ENCODE data around the gene TRIM41. TPM values are rescaled to one million over a fixed set of nuclear protein-coding genes. Genes with fewer than 3 reads are reported as not detected.
A peak's percentile ranks its signal among the peaks of the same experiment; 100 is the strongest.

The TRIM41 gene
- total RNA-seq, 2 experiments from 2014 or later, result 27.0 to 30.7 TPM

- Mint-ChIP-seq H3K27me3 (no peaks in the 10 kb centered on the region), H3K36me3 (ENCODE audit: low read depth) (peaks cover 73% of the 10 kb centered on the region), H3K4me1 (peaks cover 31% of the 10 kb centered on the region), H3K27ac (peak overlapping the region; percentile 6), H3K9me3 (ENCODE audit: low read depth) (no peaks in the 10 kb centered on the region), H3K4me3 (no peak overlapping the region)
- ATAC-seq (no peak), DNase-seq (no peak)
- ChIA-PET POLR2A (no interaction called here), CTCF (no interaction called here)
- intact Hi-C loops (cut with DNase I, micrococcal nuclease), result no loop called here
These were observed 10.8 kb downstream of the TRIM41 start for GRCh38 chr5:181233801-181234454.

- DNase-seq (no peak), ATAC-seq (no peak)
- intact Hi-C loops (cut with DNase I, micrococcal nuclease), result no loop called here
- Mint-ChIP-seq H3K27me3 (no peaks in the 10 kb centered on the region), H3K27ac (peak overlapping the region; percentile 53), H3K4me3 (no peak overlapping the region), H3K4me1 (peaks cover 31% of the 10 kb centered on the region), H3K9me3 (ENCODE audit: low read depth) (no peaks in the 10 kb centered on the region), H3K36me3 (ENCODE audit: low read depth) (peaks cover 74% of the 10 kb centered on the region)
- POLR2A ChIA-PET, result interaction anchor here (1.0 kb wide), 1 partner anchor 27 kb away, joined by 6 read pairs; no protein-coding TSS in a partner anchor
- CTCF ChIA-PET, result interaction anchor here (0.9 kb wide), 1 partner anchor 62 kb away, joined by 3 read pairs; no protein-coding TSS in a partner anchor
These were observed 11.6 kb downstream of the TRIM41 start for GRCh38 chr5:181234455-181235306.

- Mint-ChIP-seq H3K4me3 (no peak overlapping the region), H3K4me1 (peaks cover 30% of the 10 kb centered on the region), H3K9me3 (ENCODE audit: low read depth) (no peaks in the 10 kb centered on the region), H3K36me3 (ENCODE audit: low read depth) (peaks cover 78% of the 10 kb centered on the region), H3K27ac (peak overlapping the region; percentile 53), H3K27me3 (no peaks in the 10 kb centered on the region)
- intact Hi-C loops (cut with DNase I, micrococcal nuclease), result no loop called here
- ATAC-seq (peak; percentile 4), DNase-seq (no peak)
- ChIA-PET CTCF (interaction anchor here (0.9 kb wide), 1 partner anchor 62 kb away, joined by 3 read pairs; no protein-coding TSS in a partner anchor), POLR2A (interaction anchor here (0.8 to 1.0 kb wide), 2 partner anchors 9 to 26 kb away, joined by 4 to 6 read pairs; partner anchors contain the start of gene RACK1)
These were observed 12.2 kb downstream of the TRIM41 start for GRCh38 chr5:181235323-181235688.

GRCh38 chr5:181235689-181236366 lies 12.7 kb downstream of the TRIM41 start:
- no peaks in the 10 kb centered on the region for H3K27me3 Mint-ChIP-seq
- H3K9me3 Mint-ChIP-seq (ENCODE audit: low read depth), result no peaks in the 10 kb centered on the region
- H3K4me1 Mint-ChIP-seq, result peaks cover 29% of the 10 kb centered on the region
- no peak for DNase-seq
- peak overlapping the region; percentile 53 for H3K27ac Mint-ChIP-seq
- CTCF ChIA-PET, result interaction anchor here (0.9 kb wide), 1 partner anchor 63 kb away, joined by 3 read pairs; no protein-coding TSS in a partner anchor
- POLR2A ChIA-PET, result interaction anchor here (0.8 to 1.0 kb wide), 2 partner anchors 8 to 26 kb away, joined by 4 to 6 read pairs; partner anchors contain the start of gene RACK1
- H3K4me3 Mint-ChIP-seq, result no peak overlapping the region
- intact Hi-C loops (cut with DNase I, micrococcal nuclease), result no loop called here
- peak; percentile 14 for ATAC-seq
- H3K36me3 Mint-ChIP-seq (ENCODE audit: low read depth), result peaks cover 79% of the 10 kb centered on the region

GRCh38 chr5:181236471-181236870 lies 13.4 kb downstream of the TRIM41 start:
- Mint-ChIP-seq H3K4me1 (peaks cover 31% of the 10 kb centered on the region), H3K36me3 (ENCODE audit: low read depth) (peaks cover 84% of the 10 kb centered on the region), H3K4me3 (no peak overlapping the region), H3K27ac (peak overlapping the region; percentile 53), H3K27me3 (no peaks in the 10 kb centered on the region), H3K9me3 (ENCODE audit: low read depth) (no peaks in the 10 kb centered on the region)
- POLR2A ChIA-PET, result no interaction called here
- intact Hi-C loops (cut with DNase I, micrococcal nuclease), result no loop called here
- CTCF ChIA-PET, result no interaction called here
- DNase-seq (no peak), ATAC-seq (no peak)

GRCh38 chr5:181236954-181237641 lies 14.0 kb downstream of the TRIM41 start:
- CTCF ChIA-PET, result no interaction called here
- ATAC-seq, result no peak
- no peak overlapping the region for H3K4me3 Mint-ChIP-seq
- H3K9me3 Mint-ChIP-seq (ENCODE audit: low read depth), result no peaks in the 10 kb centered on the region
- H3K27me3 Mint-ChIP-seq, result no peaks in the 10 kb centered on the region
- peaks cover 87% of the 10 kb centered on the region for H3K36me3 Mint-ChIP-seq (ENCODE audit: low read depth)
- DNase-seq, result no peak
- H3K27ac Mint-ChIP-seq, result peak overlapping the region; percentile 20
- POLR2A ChIA-PET, result no interaction called here
- intact Hi-C loops (cut with DNase I, micrococcal nuclease), result no loop called here
- H3K4me1 Mint-ChIP-seq, result peaks cover 37% of the 10 kb centered on the region

- Mint-ChIP-seq H3K4me1 (peaks cover 39% of the 10 kb centered on the region), H3K36me3 (ENCODE audit: low read depth) (peaks cover 91% of the 10 kb centered on the region), H3K27me3 (no peaks in the 10 kb centered on the region), H3K4me3 (no peak overlapping the region), H3K27ac (peak overlapping the region; percentile 52), H3K9me3 (ENCODE audit: low read depth) (no peaks in the 10 kb centered on the region)
- ATAC-seq, result no peak
- ChIA-PET POLR2A (interaction anchor here (0.6 kb wide), 1 partner anchor 10 kb away, joined by 3 read pairs; no protein-coding TSS in a partner anchor), CTCF (no interaction called here)
- intact Hi-C loops (cut with DNase I, micrococcal nuclease), result no loop called here
- DNase-seq, result no peak
These were observed 14.8 kb downstream of the TRIM41 start for GRCh38 chr5:181237729-181238385.

GRCh38 chr5:181239062-181239663 lies 16.1 kb downstream of the TRIM41 start:
- ChIA-PET CTCF (interaction anchor here (0.6 kb wide), 3 partner anchors 13 to 424 kb away, joined by 3 to 4 read pairs (median 3); no protein-coding TSS in a partner anchor), POLR2A (interaction anchor here (0.7 to 1.2 kb wide), 2 partner anchors 21 to 32 kb away, joined by 3 read pairs; no protein-coding TSS in a partner anchor)
- Mint-ChIP-seq H3K27ac (peak overlapping the region; percentile 78), H3K27me3 (no peaks in the 10 kb centered on the region), H3K9me3 (ENCODE audit: low read depth) (no peaks in the 10 kb centered on the region), H3K36me3 (ENCODE audit: low read depth) (peaks cover 91% of the 10 kb centered on the region), H3K4me3 (peak overlapping the region; percentile 51), H3K4me1 (peaks cover 39% of the 10 kb centered on the region)
- DNase-seq (no peak), ATAC-seq (no peak)
- intact Hi-C loops (cut with DNase I, micrococcal nuclease), result no loop called here

GRCh38 chr5:181241393-181241975 lies 18.4 kb downstream of the TRIM41 start:
- Mint-ChIP-seq H3K4me1 (peaks cover 51% of the 10 kb centered on the region), H3K27me3 (no peaks in the 10 kb centered on the region), H3K9me3 (ENCODE audit: low read depth) (no peaks in the 10 kb centered on the region), H3K36me3 (ENCODE audit: low read depth) (peaks cover 72% of the 10 kb centered on the region), H3K4me3 (peak overlapping the region; percentile 91), H3K27ac (peak overlapping the region; percentile 99)
- ATAC-seq (peak; percentile 65), DNase-seq (peak; percentile 85)
- intact Hi-C loops (cut with DNase I, micrococcal nuclease), result loop anchor here (1.0 to 10.0 kb wide), 4 partner anchors 34 to 1617 kb away; partner anchors contain the start of genes HNRNPH1 (in 1 of the 2) and TRIM7 (in 1 of the 2)
- POLR2A ChIA-PET, result interaction anchor here (0.7 to 1.4 kb wide), 3 partner anchors 12 to 20 kb away, joined by 3 to 6 read pairs (median 6); no protein-coding TSS in a partner anchor
- CTCF ChIA-PET, result interaction anchor here (0.7 to 0.8 kb wide), 2 partner anchors 12 to 26 kb away, joined by 3 to 5 read pairs; no protein-coding TSS in a partner anchor
